Measurements from ENCODE around the gene SLCO2B1.

Gene SLCO2B1

GRCh38 chr11:75214411-75214821 is 63.5 kb downstream of the SLCO2B1 start:
- intact Hi-C loops (cut with DNase I; ENCODE audit: low total_unique reads): no loop called here
- Histone ChIP-seq H3K9me3 (no peaks in the 10 kb centered on the region), H3K4me3 (no peak overlapping the region), H3K27me3 (peaks cover 0 to 16% of the 10 kb centered on the region in 2 donors), H3K27ac (no peak overlapping the region), H3K4me1 (no peaks in the 10 kb centered on the region), H3K36me3 (no peaks in the 10 kb centered on the region)
- no peak for TF ChIP-seq CTCF (IDR thresholded peaks at IDR 0.05)
- DNase-seq: peak; percentile 69 to 73

- Histone ChIP-seq H3K9me3 (no peaks in the 10 kb centered on the region), H3K4me1 (no peaks in the 10 kb centered on the region), H3K36me3 (no peaks in the 10 kb centered on the region), H3K27me3 (peaks cover 0 to 16% of the 10 kb centered on the region in 2 donors), H3K4me3 (no peak overlapping the region), H3K27ac (no peak overlapping the region)
- no peak for TF ChIP-seq CTCF (IDR thresholded peaks at IDR 0.05)
- intact Hi-C loops (cut with DNase I; ENCODE audit: low total_unique reads): no loop called here
- DNase-seq: no peak
These were observed 63.9 kb downstream of the SLCO2B1 start for GRCh38 chr11:75214843-75215242.

GRCh38 chr11:75219869-75220268 is 69.0 kb downstream of the SLCO2B1 start:
- intact Hi-C loops (cut with DNase I; ENCODE audit: low total_unique reads): no loop called here
- Histone ChIP-seq H3K27me3 (peaks cover 0 to 16% of the 10 kb centered on the region in 2 donors), H3K4me3 (no peak overlapping the region), H3K36me3 (no peaks in the 10 kb centered on the region), H3K4me1 (no peaks in the 10 kb centered on the region), H3K27ac (no peak overlapping the region), H3K9me3 (no peaks in the 10 kb centered on the region)
- TF ChIP-seq CTCF (IDR thresholded peaks at IDR 0.05): no peak
- no peak for DNase-seq

GRCh38 chr11:75223954-75224643 is 73.2 kb downstream of the SLCO2B1 start:
- Histone ChIP-seq H3K4me3 (no peak overlapping the region), H3K27me3 (peaks cover 0 to 4% of the 10 kb centered on the region in 2 donors), H3K9me3 (no peaks in the 10 kb centered on the region), H3K27ac (no peak overlapping the region), H3K36me3 (no peaks in the 10 kb centered on the region), H3K4me1 (no peaks in the 10 kb centered on the region)
- DNase-seq: no peak
- TF ChIP-seq CTCF (IDR thresholded peaks at IDR 0.05): no peak
- intact Hi-C loops (cut with DNase I; ENCODE audit: low total_unique reads): no loop called here

GRCh38 chr11:75225794-75226193 is 74.9 kb downstream of the SLCO2B1 start:
- intact Hi-C loops (cut with DNase I; ENCODE audit: low total_unique reads): no loop called here
- H3K4me3 ChIP-seq: no peak overlapping the region
- H3K27me3 ChIP-seq: peaks cover 0 to 8% of the 10 kb centered on the region in 2 donors
- no peaks in the 10 kb centered on the region for H3K36me3 ChIP-seq
- TF ChIP-seq CTCF (IDR thresholded peaks at IDR 0.05): no peak
- no peak overlapping the region for H3K27ac ChIP-seq
- no peaks in the 10 kb centered on the region for H3K9me3 ChIP-seq
- H3K4me1 ChIP-seq: no peaks in the 10 kb centered on the region
- DNase-seq: no peak

Measured in tibial artery (tissue), 4 donors.